Myocyte (in vitro differentiated cells): ENCODE results near the gene UBA7. TPM values are rescaled to one million over a fixed set of nuclear protein-coding genes. Genes with fewer than 3 reads are reported as not detected.
A peak's percentile ranks its signal among the peaks of the same experiment; 100 is the strongest.
"Not testable (repeated sequence)": the region's sequence is repeated elsewhere in the genome, so short reads cannot be mapped to it uniquely, and the experiment has no call there.

Experiments
- DNase-seq: peaks from one replicate; pipeline ENCODE4 v3.0.0-alpha.2; 2012; ENCODE audit warnings: low read depth
- polyA plus RNA-seq: library from polyadenylated mRNA; unstranded; fragments of >200 nt; gene quantifications from one replicate; pipeline ENCODE4 v1.2.1, GENCODE V29; 2012; ENCODE audit warnings: missing spikeins
- total RNA-seq: library from RNA; depleted of rRNA; stranded (reverse); fragments of >200 nt; gene quantifications from 2 replicates; pipeline ENCODE4 v1.2.3, GENCODE V29; 2014

Gene UBA7, protein sequence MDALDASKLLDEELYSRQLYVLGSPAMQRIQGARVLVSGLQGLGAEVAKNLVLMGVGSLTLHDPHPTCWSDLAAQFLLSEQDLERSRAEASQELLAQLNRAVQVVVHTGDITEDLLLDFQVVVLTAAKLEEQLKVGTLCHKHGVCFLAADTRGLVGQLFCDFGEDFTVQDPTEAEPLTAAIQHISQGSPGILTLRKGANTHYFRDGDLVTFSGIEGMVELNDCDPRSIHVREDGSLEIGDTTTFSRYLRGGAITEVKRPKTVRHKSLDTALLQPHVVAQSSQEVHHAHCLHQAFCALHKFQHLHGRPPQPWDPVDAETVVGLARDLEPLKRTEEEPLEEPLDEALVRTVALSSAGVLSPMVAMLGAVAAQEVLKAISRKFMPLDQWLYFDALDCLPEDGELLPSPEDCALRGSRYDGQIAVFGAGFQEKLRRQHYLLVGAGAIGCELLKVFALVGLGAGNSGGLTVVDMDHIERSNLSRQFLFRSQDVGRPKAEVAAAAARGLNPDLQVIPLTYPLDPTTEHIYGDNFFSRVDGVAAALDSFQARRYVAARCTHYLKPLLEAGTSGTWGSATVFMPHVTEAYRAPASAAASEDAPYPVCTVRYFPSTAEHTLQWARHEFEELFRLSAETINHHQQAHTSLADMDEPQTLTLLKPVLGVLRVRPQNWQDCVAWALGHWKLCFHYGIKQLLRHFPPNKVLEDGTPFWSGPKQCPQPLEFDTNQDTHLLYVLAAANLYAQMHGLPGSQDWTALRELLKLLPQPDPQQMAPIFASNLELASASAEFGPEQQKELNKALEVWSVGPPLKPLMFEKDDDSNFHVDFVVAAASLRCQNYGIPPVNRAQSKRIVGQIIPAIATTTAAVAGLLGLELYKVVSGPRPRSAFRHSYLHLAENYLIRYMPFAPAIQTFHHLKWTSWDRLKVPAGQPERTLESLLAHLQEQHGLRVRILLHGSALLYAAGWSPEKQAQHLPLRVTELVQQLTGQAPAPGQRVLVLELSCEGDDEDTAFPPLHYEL
- total RNA-seq = 24.8 and 28.3 TPM in 2 replicates
- 31.9 TPM for polyA plus RNA-seq

DNA sequence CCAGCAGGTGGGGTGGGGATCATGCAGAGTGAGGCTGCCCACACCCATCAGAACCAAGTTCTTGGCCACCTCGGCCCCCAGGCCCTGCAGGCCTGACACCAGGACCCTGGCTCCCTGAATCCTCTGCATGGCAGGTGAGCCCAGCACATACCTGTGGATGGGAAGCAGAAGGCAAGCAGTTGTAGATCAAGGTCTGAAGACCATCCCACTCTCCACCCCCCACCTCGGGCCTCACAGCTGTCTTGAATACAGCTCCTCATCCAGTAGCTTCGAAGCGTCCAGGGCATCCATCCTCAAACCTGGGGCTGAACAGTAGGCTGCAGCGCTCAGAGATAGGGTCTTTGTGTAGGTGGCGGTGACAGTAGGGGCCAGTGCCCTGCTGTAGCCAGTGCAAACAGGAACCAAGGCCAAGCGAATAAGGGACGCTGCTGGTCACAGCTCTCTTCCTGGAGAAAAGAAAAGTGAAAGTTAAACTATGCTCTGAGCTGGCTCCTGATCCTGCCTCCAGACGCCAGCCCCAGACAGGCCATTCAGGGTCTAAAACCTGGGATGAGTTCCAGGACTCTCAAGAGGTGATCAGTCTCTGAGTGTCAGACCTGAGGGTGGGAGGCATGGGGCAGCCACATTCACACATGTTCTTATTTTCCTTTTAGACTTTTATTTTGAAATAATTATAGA is at the start of gene UBA7:
Gene UBA7 (minus strand): TSS at position 457 of the 678 bp plus-strand sequence. CDS start 166 bp downstream, at position 291.
- peak; percentile 57 for DNase-seq

DNA sequence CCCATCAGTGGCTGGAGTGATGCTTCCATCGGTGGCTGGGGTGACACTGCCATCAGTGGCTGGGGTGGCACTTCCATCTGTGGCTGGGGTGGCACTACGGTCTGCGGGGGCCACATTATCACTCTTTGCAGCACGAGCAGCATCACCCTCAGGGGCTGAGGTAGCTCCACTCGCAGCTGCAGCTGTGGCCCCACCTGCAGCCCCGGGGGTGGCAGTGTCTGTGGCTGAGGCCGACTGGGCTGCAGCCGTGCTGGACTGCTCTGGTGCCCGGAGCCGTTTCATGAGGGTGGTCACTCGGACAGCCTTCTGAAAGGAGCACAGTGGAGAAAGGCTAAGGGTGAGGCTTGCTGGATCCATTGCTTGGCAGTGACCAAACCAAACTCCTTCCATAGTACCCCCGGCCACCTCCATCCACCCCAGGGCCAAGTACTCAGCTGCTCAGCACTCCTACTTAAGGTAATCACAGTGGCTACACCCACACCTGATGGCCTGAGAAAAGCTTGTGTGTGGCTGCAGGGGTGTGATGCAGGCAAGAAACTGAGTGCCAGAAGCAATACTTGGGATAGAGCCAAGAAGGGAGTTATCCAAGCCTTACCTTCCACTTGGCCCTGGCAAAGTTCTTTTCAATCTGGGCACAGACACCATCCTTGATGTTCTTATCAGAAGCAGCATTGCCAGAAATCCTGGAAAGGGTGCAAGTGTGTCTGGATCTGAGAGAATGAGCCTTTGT is 46.0 kb upstream of the UBA7 start:
- DNase-seq = no peak

DNA sequence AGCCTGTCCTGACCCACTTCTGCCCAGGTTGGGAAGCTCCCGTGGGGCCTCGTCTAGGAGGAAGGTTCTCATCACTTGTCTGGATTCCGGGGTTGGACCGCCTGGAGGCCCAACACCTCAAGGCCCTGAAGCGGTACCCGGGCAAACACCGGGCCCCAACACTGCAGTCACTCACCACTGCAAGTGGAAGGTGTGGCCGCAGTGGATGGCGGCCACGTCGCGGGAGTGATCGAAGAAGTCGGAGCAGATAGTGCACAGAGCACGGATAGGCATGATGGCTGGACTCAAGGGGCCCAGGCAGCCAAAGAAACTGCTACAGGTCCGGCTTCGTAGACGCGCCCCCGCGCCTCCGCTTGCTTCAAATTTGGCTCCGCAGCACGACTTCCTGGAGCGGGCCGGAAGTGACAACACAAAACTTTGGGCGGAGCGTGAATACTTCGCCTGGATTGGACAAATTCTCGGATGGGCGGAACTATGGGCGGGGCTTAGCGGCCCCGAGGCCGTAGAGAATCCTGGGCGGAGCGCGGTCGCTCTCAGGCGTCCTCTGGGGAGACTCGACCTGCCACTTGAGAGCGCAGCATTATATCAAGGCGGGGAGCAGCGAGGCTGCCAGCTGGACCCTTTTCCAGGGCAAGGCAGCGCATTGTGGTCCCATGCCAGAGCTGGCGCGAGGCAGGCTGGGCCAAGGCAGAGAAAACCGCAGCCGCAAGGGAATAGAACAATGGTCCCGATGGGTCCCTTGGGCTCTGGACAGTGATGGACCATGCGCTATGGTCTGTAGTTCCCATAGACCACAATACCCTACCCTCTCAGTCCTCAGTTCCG is 42.6 kb upstream of the UBA7 start, which contains the start of gene TRAIP:
Gene TRAIP (minus strand): TSS at position 384 of the 825 bp plus-strand sequence. CDS start 111 bp downstream, at position 273.
- peak; percentile 97 for DNase-seq

DNA sequence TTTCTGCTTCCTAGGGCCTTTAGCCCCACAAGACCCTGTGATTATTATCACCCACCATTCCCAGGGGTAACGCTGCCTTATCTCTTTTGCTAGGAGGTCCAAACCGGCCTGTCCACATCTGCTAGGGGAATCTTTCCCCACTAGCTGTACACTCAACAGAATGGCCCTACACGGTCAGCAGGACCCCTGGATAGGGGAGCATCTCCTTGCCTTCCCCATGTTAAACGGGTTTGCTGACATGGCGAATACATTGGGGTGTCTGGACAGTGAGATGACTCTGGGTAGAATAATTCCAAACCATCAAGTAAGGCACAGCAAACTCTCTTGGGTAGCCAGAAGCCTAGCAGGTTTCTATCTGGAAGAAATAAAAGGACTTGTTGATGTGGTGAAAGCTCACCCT is 41.9 kb upstream of the UBA7 start:
- no peak for DNase-seq

DNA sequence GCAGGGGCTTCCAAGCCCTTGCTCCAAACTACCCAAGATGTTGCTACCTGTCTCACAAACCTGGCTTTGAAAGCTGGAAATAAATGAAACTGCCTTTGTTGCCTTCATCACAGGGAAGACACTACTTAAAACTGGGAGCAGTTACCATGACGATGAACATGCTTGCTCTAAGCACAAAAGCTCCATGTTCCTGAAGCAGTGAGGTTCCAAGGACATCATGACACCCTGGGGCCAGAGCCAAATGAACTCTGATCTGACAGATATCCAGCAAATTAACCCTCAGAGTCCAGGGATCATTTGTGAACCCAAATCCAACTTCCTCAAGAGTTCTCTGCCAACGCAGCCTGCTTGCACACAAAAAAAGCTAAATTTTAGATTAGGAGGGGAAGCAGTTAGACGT is 31.9 kb upstream of the UBA7 start:
- no peak for DNase-seq

DNA sequence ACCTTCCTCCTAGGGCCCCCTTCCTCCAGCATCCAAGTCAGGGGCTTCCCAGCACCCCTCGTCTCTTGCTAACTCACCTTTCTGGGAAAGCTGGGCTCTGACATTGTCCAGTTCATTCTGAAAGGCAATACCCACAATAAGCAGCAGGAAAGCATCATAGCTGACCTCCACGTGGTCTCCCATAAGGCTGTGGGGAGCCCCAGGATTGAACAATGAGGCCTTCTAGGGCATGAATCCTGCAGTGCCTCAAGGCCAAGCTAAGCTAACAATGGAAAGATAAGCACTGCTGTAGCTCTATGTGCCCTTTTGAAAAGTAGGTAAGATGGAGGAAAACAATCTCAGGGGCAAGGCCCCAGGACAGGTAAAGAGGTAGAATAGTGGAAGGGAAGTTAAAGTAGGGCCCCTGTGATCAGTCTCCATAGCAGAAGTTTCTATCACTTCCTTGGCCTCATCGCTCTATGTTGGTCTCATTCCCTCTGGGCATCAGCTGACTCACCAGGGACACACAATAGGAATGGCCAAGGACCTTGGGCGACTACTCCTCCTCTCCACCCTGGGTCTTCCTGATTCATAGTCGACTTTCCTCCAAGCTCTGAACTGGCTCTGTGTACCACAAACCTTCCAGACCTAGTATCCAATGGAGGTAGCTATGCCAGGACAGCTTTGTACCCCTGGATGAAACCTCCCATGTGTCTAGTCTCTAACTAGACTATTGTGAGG is 30.9 kb upstream of the UBA7 start:
- no peak for DNase-seq

DNA sequence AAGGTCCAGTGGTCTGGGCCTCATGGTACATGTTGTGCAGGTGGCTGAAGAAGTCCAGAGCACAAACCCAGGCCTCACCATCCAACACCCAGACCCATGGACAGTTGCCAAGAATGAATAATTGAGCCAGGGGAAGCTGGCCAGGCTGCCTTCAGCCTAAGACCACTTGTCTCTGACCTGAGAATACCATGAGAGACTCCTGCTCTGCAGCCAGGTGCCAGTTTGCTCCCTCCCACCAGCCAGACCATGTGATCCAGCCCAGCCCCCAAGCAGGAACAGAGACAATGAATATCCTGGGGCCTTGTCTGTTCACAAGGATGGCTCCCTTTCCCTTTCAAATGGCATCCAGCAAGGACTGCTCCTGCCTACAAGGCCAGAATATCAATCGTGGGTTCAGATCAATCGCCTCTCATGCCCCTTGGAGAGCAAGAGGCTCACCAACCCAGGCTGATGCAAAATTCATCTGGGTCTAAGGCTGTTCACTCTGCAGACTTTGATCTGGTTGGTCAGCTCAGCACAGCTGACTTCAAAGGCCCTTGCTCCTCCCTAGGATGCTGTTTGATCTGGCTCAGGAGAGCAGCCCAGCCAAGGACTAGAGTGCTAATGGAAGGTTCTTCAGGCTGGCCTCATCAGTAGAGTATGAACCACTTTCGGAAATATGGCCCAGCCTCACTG is 29.2 kb upstream of the UBA7 start:
- no peak for DNase-seq

DNA sequence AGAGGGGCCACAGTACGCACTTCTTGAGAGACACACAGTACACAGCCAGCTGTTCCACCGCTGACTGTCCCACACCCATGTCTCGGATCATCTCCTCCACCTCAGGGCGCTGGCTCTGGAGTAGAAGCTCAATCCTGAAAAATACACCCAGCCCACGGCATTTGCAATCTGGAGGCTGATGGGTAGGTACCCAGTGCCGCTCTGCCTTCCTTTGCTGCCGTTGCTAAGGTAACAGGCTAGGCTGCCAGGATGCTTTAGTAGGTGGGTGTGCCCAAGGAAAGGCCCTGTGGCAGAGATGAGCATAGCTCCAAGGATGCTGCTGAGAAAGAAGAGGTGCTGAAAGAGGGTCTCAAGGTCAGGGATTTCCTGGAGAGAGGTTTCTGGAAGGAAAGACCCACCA is 28.1 kb upstream of the UBA7 start:
- no peak for DNase-seq

DNA sequence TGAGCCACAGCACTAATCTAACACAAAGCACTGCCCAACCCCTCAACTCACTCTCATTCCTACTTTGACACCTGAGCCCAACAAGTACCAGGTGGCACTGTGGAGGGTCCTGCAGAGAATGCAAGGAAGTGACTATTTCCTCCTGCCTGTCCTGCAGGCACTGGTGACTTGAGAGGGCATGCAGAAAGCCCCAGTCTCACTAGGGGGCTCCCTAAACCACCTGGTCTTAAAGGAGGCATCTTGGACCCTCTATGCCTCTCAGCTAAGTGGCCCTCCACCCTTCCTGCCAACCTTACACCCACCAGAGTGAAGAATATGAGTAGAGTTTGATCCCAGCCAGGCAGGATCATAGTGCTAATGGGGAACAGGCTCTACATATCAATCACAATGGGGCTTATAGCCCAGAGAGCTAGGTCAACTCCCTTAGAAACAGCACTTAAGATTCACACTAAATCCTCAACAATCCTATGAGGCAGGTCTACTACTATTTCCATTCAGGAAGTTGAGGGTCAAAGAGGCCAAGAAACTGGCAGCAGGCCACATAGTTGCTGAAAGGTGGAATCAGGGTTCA is 27.5 kb upstream of the UBA7 start:
- no peak for DNase-seq

DNA sequence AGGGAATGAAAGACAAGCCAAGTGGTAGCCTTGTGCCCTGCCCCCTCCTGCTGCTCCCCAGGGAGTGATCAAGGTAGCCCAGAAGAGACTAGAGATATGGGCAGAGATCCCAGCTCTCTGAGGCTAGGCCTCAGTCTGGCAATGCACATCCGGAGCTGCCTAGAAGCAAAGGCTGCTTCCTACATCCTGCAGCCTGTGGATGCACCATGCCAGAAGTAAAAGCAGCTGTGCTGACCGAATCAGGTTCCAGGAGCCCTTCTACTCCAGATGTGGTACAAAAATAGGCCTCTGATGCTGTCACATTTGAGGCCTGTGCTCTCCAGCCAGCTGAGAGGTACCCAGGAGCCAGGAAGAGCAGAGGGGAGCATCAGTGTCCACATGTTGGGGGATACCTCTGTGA is 26.6 kb upstream of the UBA7 start:
- DNase-seq = no peak

DNA sequence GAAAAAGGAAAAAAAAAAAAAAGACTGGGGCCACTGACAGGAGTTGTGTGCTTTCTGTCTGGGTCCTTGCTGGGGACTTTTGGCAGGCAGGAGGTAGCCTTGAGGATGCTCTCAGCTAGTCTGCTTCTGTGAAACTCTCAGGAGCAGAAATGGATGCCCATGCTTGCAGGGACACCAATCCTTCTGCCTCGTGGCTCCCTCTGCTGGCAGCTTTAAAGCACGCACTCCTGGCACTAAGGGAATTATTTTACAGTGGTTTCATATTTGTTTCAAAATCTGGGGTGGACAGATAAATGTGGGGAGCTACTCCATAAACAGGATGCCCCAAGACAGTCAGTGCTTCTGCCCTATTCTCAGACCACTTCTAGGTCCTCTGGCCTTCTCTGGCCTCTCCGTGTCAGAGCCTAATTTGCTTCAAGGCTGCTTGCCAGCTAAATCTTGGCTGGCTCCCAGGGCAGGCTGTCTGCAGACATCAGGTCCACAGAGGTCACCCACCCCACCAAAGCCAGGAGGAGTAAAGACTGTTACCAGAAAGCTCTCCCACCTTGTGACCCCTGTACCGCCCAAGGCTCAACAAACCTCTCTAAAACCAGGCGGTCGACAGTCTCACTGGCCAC is 25.5 kb upstream of the UBA7 start:
- DNase-seq = peak; percentile 85

DNA sequence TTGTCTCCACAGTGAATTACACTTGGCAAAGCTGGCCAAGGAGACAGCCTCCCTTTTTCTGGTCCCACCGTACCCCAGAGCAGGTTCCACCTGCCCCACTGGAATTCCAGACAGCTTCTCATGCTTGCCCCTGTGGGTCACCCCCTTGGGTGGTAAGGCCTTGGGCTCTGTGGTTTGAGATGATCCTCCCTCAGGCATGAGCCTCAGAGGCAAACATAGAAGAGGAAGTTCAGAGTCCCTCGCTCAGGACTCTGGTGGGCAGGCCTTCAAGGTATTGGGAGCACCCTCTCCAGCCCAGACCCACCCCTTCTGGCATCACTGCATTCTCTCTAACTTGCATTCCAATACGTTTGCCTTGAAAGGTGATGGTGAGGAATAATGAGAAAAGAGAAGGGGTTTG is 17.6 kb upstream of the UBA7 start:
- no peak for DNase-seq

DNA sequence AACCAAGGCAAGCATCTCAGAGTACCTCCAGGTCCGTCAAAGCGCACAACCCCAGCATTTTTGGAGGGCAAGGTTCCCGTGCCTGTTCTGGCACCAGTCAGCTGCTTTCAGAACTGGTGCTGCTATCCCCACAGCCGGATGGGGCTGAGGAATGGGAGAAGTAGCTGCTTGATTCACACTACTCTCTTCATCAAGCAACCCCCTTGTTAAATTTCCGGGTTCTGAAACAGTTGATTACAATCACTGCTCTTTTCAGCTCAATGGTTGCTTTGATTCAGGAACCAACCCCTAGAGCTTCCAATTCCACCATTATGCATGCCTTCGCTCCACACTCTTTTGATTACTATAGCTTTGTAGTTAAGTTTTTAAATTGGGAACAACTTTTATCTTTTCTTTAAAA is 12.3 kb upstream of the UBA7 start:
- no peak for DNase-seq

DNA sequence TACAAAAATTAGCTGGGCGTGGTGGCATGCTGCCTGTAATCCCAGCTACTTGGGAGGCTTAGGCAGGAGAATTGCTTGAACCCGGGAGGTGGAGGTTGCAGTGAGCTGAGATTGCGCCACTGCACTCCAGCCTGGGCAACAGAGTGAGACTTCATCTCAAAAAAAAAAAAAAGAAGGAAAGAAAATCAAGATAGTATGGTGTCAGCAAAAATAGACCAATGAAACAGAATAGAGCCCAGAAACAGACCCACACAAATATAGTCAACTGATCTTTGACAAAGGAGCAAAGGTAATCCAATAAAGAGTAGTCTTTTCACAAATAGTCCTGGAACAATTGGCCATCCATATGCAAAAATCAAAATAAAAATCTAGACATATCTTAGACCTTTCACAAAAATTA is 9.4 kb upstream of the UBA7 start:
- DNase-seq = not testable (repeated sequence)

DNA sequence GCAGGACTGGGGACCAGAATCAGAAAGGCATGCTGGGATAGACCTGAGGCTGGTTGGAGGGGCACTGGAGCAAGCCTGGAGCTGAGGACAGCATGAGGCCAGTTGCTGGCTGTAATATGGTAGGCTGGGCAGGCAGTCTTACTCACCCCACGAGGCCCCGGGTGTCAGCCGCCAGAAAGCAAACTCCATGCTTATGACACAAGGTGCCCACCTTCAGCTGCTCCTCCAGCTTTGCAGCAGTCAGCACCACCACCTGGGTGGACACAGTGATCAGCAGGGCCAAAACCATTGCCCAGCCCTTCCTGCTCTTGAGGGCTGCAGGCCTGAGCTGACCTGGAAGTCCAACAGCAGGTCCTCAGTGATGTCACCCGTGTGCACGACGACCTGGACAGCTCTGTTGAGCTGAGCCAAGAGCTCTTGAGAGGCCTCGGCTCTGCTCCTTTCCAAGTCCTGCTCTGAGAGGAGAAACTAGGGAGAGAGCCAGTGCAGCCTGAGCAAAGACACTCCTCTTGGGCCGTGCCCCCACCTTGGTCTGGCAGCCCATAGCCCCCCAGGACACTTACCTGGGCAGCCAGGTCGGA is 747 bp downstream of the UBA7 start:
- DNase-seq = no peak

DNA sequence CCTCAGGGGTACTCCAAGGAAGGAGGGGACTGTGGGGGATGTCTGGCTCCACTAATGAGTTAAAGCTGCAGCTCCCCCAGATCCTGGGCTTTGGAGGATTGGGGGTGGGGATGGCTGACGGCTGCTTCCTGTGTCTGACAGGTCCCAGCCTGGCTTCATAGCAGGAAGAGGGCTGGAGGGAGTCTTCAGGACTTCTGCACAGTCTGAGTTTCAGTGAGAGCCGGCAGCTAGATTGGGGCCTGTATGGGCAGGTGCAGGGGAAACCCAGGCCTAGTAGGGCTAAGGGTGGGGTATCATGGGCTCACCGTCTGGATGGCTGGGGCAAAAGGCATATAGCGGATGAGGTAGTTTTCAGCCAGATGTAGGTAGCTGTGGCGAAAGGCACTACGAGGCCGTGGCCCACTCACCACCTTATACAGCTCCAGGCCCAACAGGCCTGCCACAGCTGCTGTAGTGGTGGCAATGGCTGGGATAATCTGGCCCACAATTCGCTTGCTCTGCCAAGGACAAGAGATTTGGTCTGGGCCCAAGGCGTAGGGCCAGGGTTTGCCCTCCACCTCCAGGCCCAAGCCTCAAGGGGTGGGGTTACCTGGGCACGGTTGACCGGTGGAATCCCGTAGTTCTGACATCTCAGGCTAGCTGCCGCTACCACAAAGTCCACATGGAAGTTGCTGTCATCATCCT is 6.2 kb downstream of the UBA7 start:
- no peak for DNase-seq

DNA sequence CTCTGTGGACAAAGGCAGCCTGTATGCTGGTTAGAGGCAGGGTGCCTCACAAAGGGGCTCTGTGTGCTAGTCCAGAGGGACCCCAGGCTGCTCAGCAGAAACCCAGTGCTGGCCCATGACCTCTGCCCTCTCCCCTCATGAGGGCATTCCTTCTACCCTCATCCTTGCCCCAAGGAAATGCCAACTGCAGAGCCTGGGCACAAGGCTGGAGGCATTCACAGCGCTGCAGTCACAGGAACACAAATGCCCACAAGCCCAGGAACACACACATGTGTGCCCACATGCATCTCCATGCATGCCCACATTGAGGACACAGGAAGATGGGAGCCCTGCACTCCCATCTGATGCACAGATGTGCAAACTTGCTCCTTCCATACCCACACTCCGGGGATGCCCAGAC is 6.9 kb downstream of the UBA7 start:
- DNase-seq = no peak
